HG03378 (cell line): ENCODE measurements around the gene NACC2.

Experiments used
- ATAC-seq: cut with Tn5 transposase; IDR thresholded peaks from one replicate; pipeline ENCODE4 v1.9.1; 2021; ENCODE audit warnings: mild to moderate bottlenecking, moderate library complexity; ENCODE audit not compliant: unreplicated experiment

The NACC2 gene

GRCh38 chr9:135998410-135999071, 96.5 kb downstream of the NACC2 start:
- ATAC-seq = no peak

GRCh38 chr9:135998016-135998380, 97.1 kb downstream of the NACC2 start:
- ATAC-seq = no peak

- ATAC-seq = no peak
Measured at GRCh38 chr9:135997090-135998015, 97.7 kb downstream of the NACC2 start.

GRCh38 chr9:135995816-135996215, 99.3 kb downstream of the NACC2 start:
- ATAC-seq = no peak

- no peak for ATAC-seq
Measured at GRCh38 chr9:135994501-135995192, 100.4 kb downstream of the NACC2 start.

GRCh38 chr9:135993765-135994500, 101.2 kb downstream of the NACC2 start:
- no peak for ATAC-seq

GRCh38 chr9:135993409-135993742, 101.7 kb downstream of the NACC2 start:
- no peak for ATAC-seq

- no peak for ATAC-seq
Measured at GRCh38 chr9:135992486-135993408, 102.3 kb downstream of the NACC2 start.

- no peak for ATAC-seq
Measured at GRCh38 chr9:135991771-135992170, 103.3 kb downstream of the NACC2 start.

GRCh38 chr9:135990468-135991429, 104.3 kb downstream of the NACC2 start:
- ATAC-seq = no peak

- ATAC-seq = no peak
Measured at GRCh38 chr9:135989722-135990467, 105.2 kb downstream of the NACC2 start.

- ATAC-seq = no peak
Measured at GRCh38 chr9:135989157-135989556, 105.9 kb downstream of the NACC2 start.

GRCh38 chr9:135988493-135988892, 106.6 kb downstream of the NACC2 start:
- ATAC-seq = no peak

- ATAC-seq = no peak
Measured at GRCh38 chr9:135987838-135988404, 107.2 kb downstream of the NACC2 start.

- no peak for ATAC-seq
Measured at GRCh38 chr9:135986605-135987004, 108.5 kb downstream of the NACC2 start.

GRCh38 chr9:135985889-135986288, 109.2 kb downstream of the NACC2 start:
- ATAC-seq = no peak

GRCh38 chr9:135985459-135985774, 109.7 kb downstream of the NACC2 start:
- no peak for ATAC-seq
